AG09319 (cell line): ENCODE data around the gene CELF2.

Source experiments
- DNase-seq: peaks from one replicate; pipeline ENCODE4 v3.0.0-alpha.2; 2010; ENCODE audit warnings: low read depth; ENCODE audit errors: extremely low read depth
- TF ChIP-seq, protein P1 (sequence below): IDR thresholded peaks from 2 replicates; pipeline ENCODE4 v1.5.1; 2011; ENCODE audit warnings: low read depth, mild to moderate bottlenecking, inconsistent platforms, low read length, moderate library complexity

CELF2 gene

DNA sequence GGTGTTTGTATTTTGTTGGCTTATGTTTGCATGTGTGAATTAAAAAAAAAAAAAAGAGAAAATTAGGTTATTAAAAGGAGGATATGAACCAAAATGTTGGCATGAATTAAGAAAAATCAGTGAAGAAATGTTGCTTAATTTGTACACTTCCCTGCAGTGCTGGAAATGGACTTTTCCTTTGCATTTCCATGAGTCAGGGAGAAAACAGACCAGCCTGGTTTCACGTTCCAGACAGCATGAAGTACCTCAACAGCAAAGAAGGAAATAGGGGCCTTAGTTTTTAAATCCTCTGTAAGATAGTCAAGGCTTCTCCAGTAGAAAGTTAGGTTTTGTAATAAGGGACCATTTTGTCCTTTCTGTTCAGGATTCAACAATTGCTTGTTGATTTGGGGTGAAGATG, 159.7 kb downstream of the CELF2 start:
- no peak for DNase-seq
- TF ChIP-seq, protein P1, sequence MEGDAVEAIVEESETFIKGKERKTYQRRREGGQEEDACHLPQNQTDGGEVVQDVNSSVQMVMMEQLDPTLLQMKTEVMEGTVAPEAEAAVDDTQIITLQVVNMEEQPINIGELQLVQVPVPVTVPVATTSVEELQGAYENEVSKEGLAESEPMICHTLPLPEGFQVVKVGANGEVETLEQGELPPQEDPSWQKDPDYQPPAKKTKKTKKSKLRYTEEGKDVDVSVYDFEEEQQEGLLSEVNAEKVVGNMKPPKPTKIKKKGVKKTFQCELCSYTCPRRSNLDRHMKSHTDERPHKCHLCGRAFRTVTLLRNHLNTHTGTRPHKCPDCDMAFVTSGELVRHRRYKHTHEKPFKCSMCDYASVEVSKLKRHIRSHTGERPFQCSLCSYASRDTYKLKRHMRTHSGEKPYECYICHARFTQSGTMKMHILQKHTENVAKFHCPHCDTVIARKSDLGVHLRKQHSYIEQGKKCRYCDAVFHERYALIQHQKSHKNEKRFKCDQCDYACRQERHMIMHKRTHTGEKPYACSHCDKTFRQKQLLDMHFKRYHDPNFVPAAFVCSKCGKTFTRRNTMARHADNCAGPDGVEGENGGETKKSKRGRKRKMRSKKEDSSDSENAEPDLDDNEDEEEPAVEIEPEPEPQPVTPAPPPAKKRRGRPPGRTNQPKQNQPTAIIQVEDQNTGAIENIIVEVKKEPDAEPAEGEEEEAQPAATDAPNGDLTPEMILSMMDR: no peak

DNA sequence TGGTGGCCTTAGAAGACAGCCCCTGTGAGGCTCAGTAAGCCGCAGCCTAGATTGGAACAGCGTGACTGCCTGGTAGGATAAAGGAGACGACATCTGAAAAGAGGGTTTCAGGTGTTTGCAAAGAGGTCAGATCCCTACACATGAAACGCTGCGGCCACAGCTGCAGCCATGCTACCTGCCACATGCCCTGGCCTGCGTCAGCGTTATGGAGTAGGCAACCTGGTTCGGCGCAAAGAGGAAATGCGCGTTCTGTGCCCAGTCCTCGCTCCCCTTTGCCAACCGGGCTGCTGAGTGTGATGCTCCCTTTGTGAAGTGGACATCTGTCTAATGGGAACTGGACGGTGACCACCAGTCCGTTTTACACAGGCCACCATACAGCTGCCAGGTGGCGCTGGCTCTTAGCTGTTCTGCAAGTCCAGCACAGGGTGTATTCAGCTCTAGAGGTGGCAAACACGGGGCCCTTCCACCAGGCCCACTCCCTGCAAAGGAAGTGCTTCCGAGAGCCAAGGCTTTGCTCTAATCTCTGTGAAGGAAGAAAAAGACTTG, 160.3 kb downstream of the CELF2 start:
- DNase-seq: no peak
- TF ChIP-seq, protein P1: no peak

DNA sequence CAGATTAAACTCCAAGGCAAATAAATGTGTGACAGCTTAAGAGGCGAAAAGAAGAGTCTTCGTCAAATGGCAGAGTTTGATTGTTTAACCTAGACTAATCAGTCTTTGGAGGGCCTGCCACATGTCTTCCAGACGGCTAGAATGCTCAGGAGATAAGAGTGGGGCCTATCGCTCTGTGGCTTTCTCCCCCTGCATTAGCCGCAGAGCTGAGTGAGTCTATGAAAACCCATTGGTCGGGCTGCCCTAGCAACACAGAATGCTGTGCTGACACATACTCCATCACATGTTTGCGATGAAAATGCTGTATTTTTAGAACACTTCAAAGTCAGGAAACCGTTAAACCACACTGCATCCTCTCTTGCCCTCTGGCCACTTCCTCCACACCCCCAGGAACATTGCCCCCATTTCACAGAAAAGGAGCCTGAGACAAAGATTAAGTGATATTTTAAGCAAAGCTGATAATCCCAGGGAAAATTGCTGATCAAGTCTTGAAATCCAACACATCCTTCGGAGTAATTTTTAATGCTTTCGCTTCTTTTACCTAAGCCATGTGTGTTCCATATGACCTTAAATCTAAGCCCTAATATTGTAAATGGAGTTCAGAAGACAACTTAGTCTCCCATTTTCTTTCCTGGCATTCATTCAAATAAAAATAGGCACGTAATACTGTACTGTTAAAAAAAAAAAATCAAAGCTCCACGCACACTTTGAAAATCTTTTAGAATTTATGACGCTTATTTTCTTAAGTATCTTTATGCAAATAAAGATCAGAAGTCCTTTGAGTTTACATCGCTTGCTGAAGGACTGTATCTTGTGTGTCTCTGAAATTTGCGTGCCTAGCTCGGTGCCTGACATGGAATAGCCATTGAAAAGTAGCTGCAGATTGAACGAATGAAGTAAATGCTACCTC, 161.2 kb downstream of the CELF2 start:
- TF ChIP-seq, protein P1: no peak
- DNase-seq: no peak

DNA sequence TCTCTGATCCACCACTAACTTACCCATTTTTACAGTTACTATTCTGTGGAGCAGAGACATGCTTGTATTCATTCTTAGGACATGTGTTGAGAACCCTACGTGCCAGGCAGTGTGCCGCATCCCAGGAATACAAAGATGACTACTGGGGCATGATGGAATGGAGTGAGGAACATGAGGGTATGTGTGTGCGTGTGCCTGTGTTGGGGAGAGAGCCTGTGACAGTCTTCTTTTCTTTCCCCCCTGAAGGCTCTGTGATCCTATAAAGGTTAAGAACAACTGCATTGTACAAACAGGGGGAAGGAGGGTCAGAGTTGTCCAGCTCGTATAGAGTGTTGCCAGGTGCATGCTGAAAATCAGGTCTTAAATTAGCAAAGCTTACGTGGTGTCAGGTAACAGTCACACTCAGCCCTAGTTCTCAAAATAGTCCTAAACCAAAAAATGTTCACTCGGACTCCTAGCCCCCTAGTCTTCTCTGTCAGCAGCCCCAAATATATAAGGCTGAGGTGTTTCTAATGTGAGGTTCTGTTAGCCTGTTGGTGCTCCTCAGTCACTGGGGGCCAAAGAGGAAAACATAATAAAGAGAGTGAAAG, 161.9 kb downstream of the CELF2 start:
- DNase-seq: no peak
- TF ChIP-seq, protein P1: no peak

DNA sequence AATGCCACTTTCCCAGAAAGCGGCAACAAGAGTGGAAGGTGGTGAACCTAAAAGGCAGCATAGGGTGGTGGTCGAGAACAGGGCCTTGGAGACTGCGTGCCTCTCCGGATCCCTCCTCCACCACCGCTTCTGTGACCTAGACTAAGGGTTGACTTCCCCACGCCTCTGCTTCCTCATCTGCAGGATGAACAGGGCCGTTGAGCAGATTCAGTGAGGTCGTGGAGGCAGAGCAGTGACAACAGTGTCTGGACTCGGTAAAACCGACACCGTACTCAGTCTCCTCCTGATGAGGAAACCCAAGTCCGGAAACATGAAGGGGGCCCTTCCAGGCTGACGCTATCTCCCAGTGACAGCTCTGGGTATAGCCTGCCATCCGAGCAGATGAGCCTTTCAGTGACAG, 162.6 kb downstream of the CELF2 start:
- no peak for DNase-seq

DNA sequence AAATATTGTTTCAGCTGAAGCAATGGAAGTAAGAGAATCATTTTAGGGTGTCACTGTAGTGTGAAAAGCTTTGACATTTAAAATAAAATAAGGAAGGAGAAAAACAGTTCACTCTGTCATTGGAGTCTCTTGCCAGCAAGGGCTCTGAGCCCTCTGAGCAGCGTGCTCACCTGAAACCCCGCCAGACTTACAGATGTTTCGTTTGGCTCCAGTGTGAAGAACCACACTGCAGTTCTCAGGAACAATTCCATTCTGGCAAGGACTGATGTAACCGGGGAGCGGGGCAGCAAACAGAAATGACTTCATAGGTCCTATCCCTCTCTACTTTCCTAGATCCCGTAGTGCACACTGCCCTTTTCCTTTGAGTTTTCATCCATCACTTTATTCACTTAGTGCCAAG, 164.3 kb downstream of the CELF2 start:
- no peak for DNase-seq
- TF ChIP-seq, protein P1: no peak

More for the DNA sequence above, 162.6 kb downstream of the CELF2 start:
- TF ChIP-seq, protein P1: no peak

DNA sequence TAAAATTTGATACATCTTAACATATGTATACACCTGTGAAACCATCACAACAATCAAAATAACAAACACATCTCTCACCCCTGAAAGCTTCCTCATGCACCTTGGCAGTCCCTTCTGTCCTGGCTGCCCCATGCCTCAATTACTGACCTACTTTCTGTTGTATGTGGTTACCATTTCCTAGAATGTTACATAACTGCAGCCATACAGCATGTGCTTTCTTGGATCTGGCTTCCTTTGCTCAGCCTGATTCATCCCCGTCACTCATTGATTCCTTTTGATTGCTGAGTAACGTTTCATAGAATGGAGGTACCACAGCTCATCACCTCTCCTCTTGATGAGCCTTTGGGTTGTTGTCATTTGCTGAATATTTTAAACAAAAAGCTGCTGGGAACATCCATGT, 165.3 kb downstream of the CELF2 start:
- TF ChIP-seq, protein P1: no peak
- no peak for DNase-seq
